HepG2 (cell line): ENCODE results near the gene TRIM31.

Source experiments
- ARID2 ChIP-seq: sonication (generic); formaldehyde crosslinking; IDR thresholded peaks from 2 replicates; pipeline ENCODE4 v1.8.1; 2022; ENCODE audit warnings: mild to moderate bottlenecking, missing genetic modification reagents, borderline replicate concordance
- HMG20A ChIP-seq: IDR thresholded peaks from 2 replicates; pipeline ENCODE4 v1.6.1; 2016; ENCODE audit warnings: borderline replicate concordance
- MAFF ChIP-seq: IDR thresholded peaks from 2 replicates; pipeline ENCODE4 v1.6.1; 2011; ENCODE audit warnings: low read depth, low read length, improper control_type of control experiment
- PAXIP1 ChIP-seq: sonication (generic); formaldehyde crosslinking; conservative IDR thresholded peaks from 2 replicates; pipeline ENCODE4 v1.4.0; 2020; ENCODE audit warnings: mild to moderate bottlenecking, missing genetic modification reagents, moderate library complexity
- POLR2AphosphoS5 ChIP-seq: IDR thresholded peaks from 2 replicates; pipeline ENCODE4 v1.6.1; 2012; ENCODE audit warnings: low read depth, low read length
- RBAK ChIP-seq: sonication (generic); formaldehyde crosslinking; IDR thresholded peaks from 2 replicates; pipeline ENCODE4 v1.5.1; 2020; ENCODE audit warnings: mild to moderate bottlenecking, missing genetic modification reagents
- RXRA ChIP-seq: sonication (generic); formaldehyde crosslinking; IDR thresholded peaks from 2 replicates; pipeline ENCODE4 v1.5.1; 2020; ENCODE audit warnings: missing genetic modification reagents
- ZBTB21 ChIP-seq: sonication (generic); formaldehyde crosslinking; IDR thresholded peaks from 2 replicates; pipeline ENCODE4 v1.4.0; 2020; ENCODE audit warnings: missing genetic modification reagents

- TF ChIP-seq HMG20A (CRISPR knock-in tag) (no peak), RXRA (CRISPR knock-in tag) (no peak), PAXIP1 (CRISPR knock-in tag) (no peak), POLR2AphosphoS5 (no peak), RBAK (no peak), ARID2 (CRISPR knock-in tag) (no peak), MAFF (no peak), ZBTB21 (CRISPR knock-in tag) (no peak)
These were observed 37.9 kb upstream of the TRIM31 start for GRCh38 chr6:30150671-30151395.
